Activated CD8-positive, alpha-beta T cell treated with anti-CD3 and anti-CD28 coated beads for 36 hours (primary cell): ENCODE results near the gene OSTF1. TPM values are rescaled to one million over a fixed set of nuclear protein-coding genes. Genes with fewer than 3 reads are reported as not detected.

Experiments used
- ATAC-seq: fragments of 200-7000 bp; cut with Tn5 transposase; one replicate; pipeline ENCODE4 v1.10.0; 2021; ENCODE audit warnings: mild to moderate bottlenecking, moderate library complexity
- CTCF ChIA-PET: fragments of 350-600 bp; sonication (Branson Sonifier 250); formaldehyde crosslinking; loops from one replicate; lab custom pipeline; 2021; ENCODE audit warnings: antibody characterized with exemption; lab: Charles Lee
- POLR2A ChIA-PET: fragments of 350-600 bp; sonication (Branson Sonifier 250); formaldehyde crosslinking; loops from one replicate; lab custom pipeline; 2021; ENCODE audit warnings: antibody characterized with exemption; lab: Charles Lee
- DNase-seq: peaks from one replicate; pipeline ENCODE4 v3.0.0-alpha.2; 2020
- H3K27ac Mint-ChIP-seq: one replicate; pipeline ENCODE4 v1.8.0; 2021; ENCODE audit warnings: mild to moderate bottlenecking, mixed read lengths
- H3K27me3 Mint-ChIP-seq: one replicate; pipeline ENCODE4 v1.8.0; 2021; ENCODE audit warnings: mixed read lengths
- H3K36me3 Mint-ChIP-seq: one replicate; pipeline ENCODE4 v1.8.0; 2021; ENCODE audit warnings: low read depth, mixed read lengths
- H3K4me1 Mint-ChIP-seq: one replicate; pipeline ENCODE4 v1.8.0; 2021; ENCODE audit warnings: low read depth, mixed read lengths
- H3K4me3 Mint-ChIP-seq: one replicate; pipeline ENCODE4 v1.8.0; 2021; ENCODE audit warnings: mild to moderate bottlenecking, moderate library complexity, mixed read lengths
- H3K9me3 Mint-ChIP-seq: one replicate; pipeline ENCODE4 v1.8.0; 2021; ENCODE audit warnings: mixed read lengths
- CTCF ChIP-seq: fragments of 200-600 bp; IDR thresholded peaks from one replicate; pipeline ENCODE4 v1.8.0; 2022; ENCODE audit warnings: antibody characterized with exemption, mild to moderate bottlenecking
- intact Hi-C: fragments of 100-400 bp; cut with micrococcal nuclease; formaldehyde crosslinking; loops from one replicate; pipeline ENCODE4 v1.10.0; 2022
- total RNA-seq, 2 experiments: library from RNA; stranded (reverse); gene quantifications; one replicate each; pipeline ENCODE4 v1.2.3, GENCODE V29; 2021

Gene OSTF1
- total RNA-seq, 2 experiments from 2014 or later: 52.2 to 55.3 TPM

- Mint-ChIP-seq H3K9me3 (peaks cover 7% of the 10 kb centered on the region), H3K36me3 (peaks cover 42% of the 10 kb centered on the region), H3K27me3 (no peaks in the 10 kb centered on the region), H3K4me1 (peaks cover 55% of the 10 kb centered on the region), H3K4me3 (no peak overlapping the region), H3K27ac (no peak overlapping the region)
- CTCF ChIA-PET: interaction anchor here (1.4 kb wide), 1 partner anchor 12 kb away, joined by 4 read pairs; no protein-coding TSS in a partner anchor
- DNase-seq (no peak), ATAC-seq (no peak)
- no peak for TF ChIP-seq CTCF
- intact Hi-C loops: no loop called here
- POLR2A ChIA-PET: interaction anchor here (1.5 kb wide), 2 partner anchors 31 to 32 kb away, joined by 3 to 5 read pairs; partner anchors contain the start of genes NMRK1 and OSTF1
Observed at GRCh38 chr9:75120686-75121085, 32.4 kb downstream of the OSTF1 start.

- Mint-ChIP-seq H3K4me1 (peaks cover 51% of the 10 kb centered on the region), H3K27me3 (no peaks in the 10 kb centered on the region), H3K4me3 (no peak overlapping the region), H3K36me3 (peaks cover 42% of the 10 kb centered on the region), H3K27ac (no peak overlapping the region), H3K9me3 (peaks cover 7% of the 10 kb centered on the region)
- ChIA-PET POLR2A (interaction anchor here (1.5 kb wide), 1 partner anchor 32 kb away, joined by 5 read pairs; no protein-coding TSS in a partner anchor), CTCF (interaction anchor here (1.0 to 1.1 kb wide), 2 partner anchors 17 to 27 kb away, joined by 3 read pairs; no protein-coding TSS in a partner anchor)
- intact Hi-C loops: no loop called here
- DNase-seq: no peak
- no peak for TF ChIP-seq CTCF
- ATAC-seq: no peak
Observed at GRCh38 chr9:75121914-75122558, 33.7 kb downstream of the OSTF1 start.

GRCh38 chr9:75123696-75124095 lies 35.4 kb downstream of the OSTF1 start:
- CTCF ChIA-PET: interaction anchor here (1.0 kb wide), 1 partner anchor 31 kb away, joined by 3 read pairs; no protein-coding TSS in a partner anchor
- Mint-ChIP-seq H3K4me3 (no peak overlapping the region), H3K9me3 (peaks cover 2% of the 10 kb centered on the region), H3K4me1 (peaks cover 43% of the 10 kb centered on the region), H3K27me3 (no peaks in the 10 kb centered on the region), H3K27ac (no peak overlapping the region), H3K36me3 (peaks cover 30% of the 10 kb centered on the region)
- intact Hi-C loops: no loop called here
- no peak for TF ChIP-seq CTCF
- no peak for DNase-seq
- POLR2A ChIA-PET: no interaction called here
- no peak for ATAC-seq

- ChIA-PET POLR2A (no interaction called here), CTCF (no interaction called here)
- H3K4me3 Mint-ChIP-seq: no peak overlapping the region
Observed at GRCh38 chr9:75128535-75128934, 40.2 kb downstream of the OSTF1 start.

More at GRCh38 chr9:75128535-75128934, 40.2 kb downstream of the OSTF1 start:
- intact Hi-C loops: no loop called here
- Mint-ChIP-seq H3K27me3 (no peaks in the 10 kb centered on the region), H3K27ac (peak overlapping the region; percentile 76), H3K4me1 (peaks cover 34% of the 10 kb centered on the region), H3K36me3 (peaks cover 25% of the 10 kb centered on the region), H3K9me3 (no peaks in the 10 kb centered on the region)
- peak; percentile 70 for ATAC-seq
- no peak for TF ChIP-seq CTCF
- DNase-seq: no peak
